Osteocyte (in vitro differentiated cells): ENCODE results near the gene PMP22. TPM values are rescaled to one million over a fixed set of nuclear protein-coding genes. Genes with fewer than 3 reads are reported as not detected.

ENCODE experiments used
- DNase-seq: peaks from one replicate; pipeline ENCODE4 v3.0.0; 2021; ENCODE audit warnings: mixed read lengths; ENCODE audit not compliant: unreplicated experiment; ENCODE audit errors: extremely low spot score
- H3K27ac Mint-ChIP-seq: one replicate; pipeline ENCODE4 v1.8.0; 2021; ENCODE audit warnings: mild to moderate bottlenecking, mixed read lengths; ENCODE audit not compliant: unreplicated experiment
- H3K27me3 Mint-ChIP-seq: one replicate; pipeline ENCODE4 v1.8.0; 2021; ENCODE audit warnings: mixed read lengths; ENCODE audit not compliant: unreplicated experiment
- H3K36me3 Mint-ChIP-seq: one replicate; pipeline ENCODE4 v1.8.0; 2021; ENCODE audit warnings: mixed read lengths; ENCODE audit not compliant: unreplicated experiment
- H3K4me1 Mint-ChIP-seq: one replicate; pipeline ENCODE4 v1.8.0; 2021; ENCODE audit warnings: mixed read lengths; ENCODE audit not compliant: unreplicated experiment
- H3K4me3 Mint-ChIP-seq: one replicate; pipeline ENCODE4 v1.8.0; 2021; ENCODE audit warnings: mild to moderate bottlenecking, moderate library complexity, mixed read lengths; ENCODE audit not compliant: unreplicated experiment
- H3K9me3 Mint-ChIP-seq: one replicate; pipeline ENCODE4 v1.8.0; 2021; ENCODE audit warnings: mixed read lengths; ENCODE audit not compliant: unreplicated experiment
- CTCF ChIP-seq: fragments of 200-600 bp; sonication (generic); IDR thresholded peaks from 2 replicates; pipeline ENCODE4 v1.5.0; 2021; ENCODE audit warnings: antibody characterized with exemption, mild to moderate bottlenecking, moderate library complexity
- total RNA-seq: library from RNA; stranded (reverse); gene quantifications from 2 replicates; pipeline ENCODE4 v1.2.1, GENCODE V29; 2021

PMP22 gene
- total RNA-seq, 1 donor from 2014 or later, result 188 TPM

DNA sequence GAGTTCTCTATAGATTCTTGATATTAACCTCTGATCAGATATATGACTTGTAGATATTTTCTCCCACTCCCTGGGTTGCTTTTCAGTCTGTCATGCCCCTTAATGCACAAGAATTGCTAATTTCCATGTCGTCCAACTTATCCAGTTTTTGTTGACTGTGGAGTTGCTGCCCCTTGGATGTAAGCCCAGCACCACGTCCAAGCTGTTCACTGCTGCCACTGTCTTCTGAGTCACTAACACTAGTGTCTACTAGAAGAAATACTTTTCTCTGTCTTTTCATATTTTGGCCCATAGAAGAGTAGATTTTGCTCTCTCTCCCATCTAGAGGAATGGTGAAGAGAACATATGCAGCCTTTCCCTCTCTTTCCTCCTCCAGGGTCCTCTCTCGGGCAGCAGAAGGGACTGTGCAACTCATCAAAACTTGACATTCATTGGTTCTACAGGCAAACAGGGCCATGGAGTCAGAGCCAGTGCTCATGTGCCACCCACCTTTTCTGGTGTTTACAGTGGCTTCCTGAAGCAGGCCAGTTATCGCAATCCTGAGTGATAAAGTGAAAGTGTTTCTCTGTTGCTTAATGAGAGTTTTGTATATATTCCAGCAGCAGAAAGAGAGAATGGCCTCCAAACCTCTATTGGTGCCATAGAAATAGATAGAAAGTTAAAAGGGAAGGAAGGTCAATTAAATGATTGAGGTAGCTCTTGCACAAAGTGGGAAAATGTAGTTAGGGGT, 22.6 kb upstream of the PMP22 start:
- peaks cover 19% of the 10 kb centered on the region for H3K4me1 Mint-ChIP-seq
- no peak overlapping the region for H3K4me3 Mint-ChIP-seq

DNA sequence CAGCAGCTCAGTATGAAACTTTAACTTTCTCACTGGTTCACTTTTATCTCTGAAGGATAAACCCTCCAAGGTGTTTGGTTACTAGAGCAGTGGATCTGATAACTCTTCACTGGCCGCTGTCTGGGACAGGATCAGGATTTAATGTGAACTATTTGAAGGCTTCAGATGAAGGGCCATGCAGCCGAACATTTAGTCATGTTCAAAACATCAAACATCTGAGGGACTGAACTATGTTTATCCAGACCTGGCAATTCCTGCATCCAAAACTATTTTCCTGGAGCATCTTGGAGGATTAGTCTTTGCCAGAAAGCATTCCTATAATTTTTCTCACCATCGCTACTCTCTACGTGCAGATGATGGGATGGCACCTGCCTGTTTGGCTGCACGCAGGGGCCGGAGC, 20.3 kb upstream of the PMP22 start:
- no peak for TF ChIP-seq CTCF
- H3K4me3 Mint-ChIP-seq, result no peak overlapping the region
- no peaks in the 10 kb centered on the region for H3K36me3 Mint-ChIP-seq
- H3K27ac Mint-ChIP-seq, result no peak overlapping the region
- peaks cover 5% of the 10 kb centered on the region for H3K9me3 Mint-ChIP-seq
- H3K4me1 Mint-ChIP-seq, result peaks cover 9% of the 10 kb centered on the region
- no peak for DNase-seq
- no peaks in the 10 kb centered on the region for H3K27me3 Mint-ChIP-seq

More for the DNA sequence above, 22.6 kb upstream of the PMP22 start:
- Mint-ChIP-seq H3K27me3 (no peaks in the 10 kb centered on the region), H3K27ac (no peak overlapping the region), H3K36me3 (no peaks in the 10 kb centered on the region), H3K9me3 (peaks cover 8% of the 10 kb centered on the region)
- no peak for TF ChIP-seq CTCF
- DNase-seq, result no peak

GRCh38 chr17:15284537-15284936, 19.4 kb upstream of the PMP22 start:
- H3K4me3 Mint-ChIP-seq, result no peak overlapping the region
- no peak for TF ChIP-seq CTCF
- no peaks in the 10 kb centered on the region for H3K27me3 Mint-ChIP-seq
- DNase-seq, result no peak
- H3K27ac Mint-ChIP-seq, result no peak overlapping the region
- H3K9me3 Mint-ChIP-seq, result peaks cover 5% of the 10 kb centered on the region
- no peaks in the 10 kb centered on the region for H3K36me3 Mint-ChIP-seq
- H3K4me1 Mint-ChIP-seq, result peaks cover 6% of the 10 kb centered on the region

- no peak overlapping the region for H3K4me3 Mint-ChIP-seq
- DNase-seq, result no peak
- peaks cover 5% of the 10 kb centered on the region for H3K9me3 Mint-ChIP-seq
- no peaks in the 10 kb centered on the region for H3K27me3 Mint-ChIP-seq
- H3K27ac Mint-ChIP-seq, result no peak overlapping the region
- peaks cover 2% of the 10 kb centered on the region for H3K4me1 Mint-ChIP-seq
- no peaks in the 10 kb centered on the region for H3K36me3 Mint-ChIP-seq
- no peak for TF ChIP-seq CTCF
These were observed 19.0 kb upstream of the PMP22 start for GRCh38 chr17:15284107-15284506.

GRCh38 chr17:15281909-15282308, 16.8 kb upstream of the PMP22 start:
- H3K4me3 Mint-ChIP-seq, result no peak overlapping the region

More at GRCh38 chr17:15281909-15282308, 16.8 kb upstream of the PMP22 start:
- H3K36me3 Mint-ChIP-seq, result no peaks in the 10 kb centered on the region
- DNase-seq, result no peak
- peaks cover 9% of the 10 kb centered on the region for H3K4me1 Mint-ChIP-seq
- H3K9me3 Mint-ChIP-seq, result peaks cover 5% of the 10 kb centered on the region
- TF ChIP-seq CTCF, result no peak
- no peak overlapping the region for H3K27ac Mint-ChIP-seq
- H3K27me3 Mint-ChIP-seq, result no peaks in the 10 kb centered on the region
